OCI-LY7 (cell line): ENCODE results near the gene AKR1C4. TPM values are rescaled to one million over a fixed set of nuclear protein-coding genes. Genes with fewer than 3 reads are reported as not detected.
"Not testable (repeated sequence)": the region's sequence is repeated elsewhere in the genome, so short reads cannot be mapped to it uniquely, and the experiment has no call there.

Experiments used
- BruUV-seq: library from RNA; stranded (reverse); fragments of 400-500 nt; replicated peaks from 2 replicates; lab custom pipeline; 2021; lab: Mats Ljungman, UMichigan
- CTCF ChIA-PET: fragments of 300-600 bp; sonication (Branson Sonifier 250); formaldehyde crosslinking; loops from one replicate; lab custom pipeline; 2022; ENCODE audit warnings: antibody characterized with exemption; ENCODE audit not compliant: unreplicated experiment; lab: Charles Lee
- POLR2A ChIA-PET: fragments of 300-600 bp; sonication (Branson Sonifier 250); formaldehyde crosslinking; loops from one replicate; lab custom pipeline; 2022; ENCODE audit warnings: antibody characterized with exemption; lab: Charles Lee
- DNase-seq: peaks from one replicate; pipeline ENCODE4 v3.0.0-alpha.2; 2015; ENCODE audit warnings: low spot score
- H2AFZ ChIP-seq: fragments of 200-600 bp; sonication (generic), shearing (Covaris generic); 2 replicates; pipeline ENCODE4 v1.6.1; 2014; ENCODE audit warnings: mild to moderate bottlenecking, antibody characterized with exemption, low read length, moderate library complexity
- H3K27ac ChIP-seq: fragments of 200-600 bp; sonication (generic); 2 replicates; pipeline ENCODE4 v1.5.1; 2014; ENCODE audit warnings: mixed run types, low read depth, mild to moderate bottlenecking, moderate library complexity, low read length, inconsistent platforms; ENCODE audit not compliant: poor library complexity, severe bottlenecking
- H3K36me3 ChIP-seq: fragments of 200-600 bp; sonication (generic); 2 replicates; pipeline ENCODE4 v1.6.1; 2014; ENCODE audit warnings: mild to moderate bottlenecking, antibody characterized with exemption, low read length, moderate library complexity, mixed read lengths; ENCODE audit not compliant: insufficient read depth
- H3K4me1 ChIP-seq: fragments of 200-600 bp; sonication (generic); 2 replicates; pipeline ENCODE4 v1.5.1; 2014; ENCODE audit warnings: mild to moderate bottlenecking, low read length; ENCODE audit not compliant: insufficient read depth, poor library complexity, severe bottlenecking
- H3K4me2 ChIP-seq: fragments of 200-600 bp; sonication (generic); 2 replicates; pipeline ENCODE4 v1.6.1; 2014; ENCODE audit warnings: mild to moderate bottlenecking, low read length
- H3K4me3 ChIP-seq: fragments of 200-600 bp; sonication (generic); 2 replicates; pipeline ENCODE4 v1.5.1; 2014; ENCODE audit warnings: mild to moderate bottlenecking, low read depth, low read length; ENCODE audit not compliant: poor library complexity, severe bottlenecking
- H3K79me2 ChIP-seq: fragments of 200-600 bp; sonication (generic); 2 replicates; pipeline ENCODE4 v1.6.1; 2016; ENCODE audit warnings: low read depth, mild to moderate bottlenecking, low read length, moderate library complexity, mixed read lengths; ENCODE audit not compliant: insufficient read depth
- H3K9me2 ChIP-seq: fragments of 200-600 bp; sonication (generic); 2 replicates; pipeline ENCODE4 v1.6.1; 2016; ENCODE audit warnings: mild to moderate bottlenecking, low read length, mixed read lengths; ENCODE audit not compliant: insufficient read depth
- H3K9me3 ChIP-seq: fragments of 200-600 bp; sonication (generic); 2 replicates; pipeline ENCODE4 v1.6.1; 2014; ENCODE audit warnings: mild to moderate bottlenecking, mixed run types, low read length, mixed read lengths
- H4K20me1 ChIP-seq: fragments of 200-600 bp; sonication (generic); 2 replicates; pipeline ENCODE4 v1.6.1; 2014; ENCODE audit warnings: mild to moderate bottlenecking, antibody characterized with exemption, low read length, moderate library complexity, mixed read lengths; ENCODE audit not compliant: insufficient read depth
- CTCF ChIP-seq: fragments of 200-600 bp; sonication (generic); conservative IDR thresholded peaks from 2 replicates; pipeline ENCODE4 v1.5.1; 2014; ENCODE audit warnings: mild to moderate bottlenecking, antibody characterized with exemption, low read length, moderate library complexity, mixed read lengths
- EZH2phosphoT487 ChIP-seq: fragments of 200-600 bp; sonication (generic); IDR thresholded peaks from 2 replicates; pipeline ENCODE4 v1.6.1; 2018; ENCODE audit warnings: low read depth, borderline replicate concordance, mild to moderate bottlenecking, mixed run types, antibody characterized with exemption, low read length, moderate library complexity, mixed read lengths
- intact Hi-C: fragments of 100-400 bp; cut with micrococcal nuclease; formaldehyde crosslinking; loops from one replicate; pipeline ENCODE4 v1.10.0; 2022; ENCODE audit not compliant: unreplicated experiment
- total RNA-seq, 2 experiments: library from RNA; depleted of rRNA in 1 of 2; stranded (reverse); fragments of >200 nt in 1 of 2; shearing (Covaris generic) in 1 of 2; gene quantifications; 2 replicates each; pipeline ENCODE4 v1.2.3, GENCODE V29; 2014 to 2022

AKR1C4 gene
- total RNA-seq, 2 experiments from 2014 or later, result not detected

- H3K9me2 ChIP-seq, result no peaks in the 10 kb centered on the region
- H3K9me3 ChIP-seq, result no peaks in the 10 kb centered on the region
- no peak for DNase-seq
- no peaks in the 10 kb centered on the region for H4K20me1 ChIP-seq
- no peak overlapping the region for H3K4me2 ChIP-seq
- H3K4me1 ChIP-seq, result no peaks in the 10 kb centered on the region
- H3K27ac ChIP-seq, result no peak overlapping the region
- ChIA-PET CTCF (no interaction called here), POLR2A (no interaction called here)
- no peaks in the 10 kb centered on the region for H3K79me2 ChIP-seq
- intact Hi-C loops, result loop anchor here (5.0 kb wide), 1 partner anchor 175 kb away; no protein-coding TSS in a partner anchor
- no peak overlapping the region for H2AFZ ChIP-seq
- H3K36me3 ChIP-seq, result no peaks in the 10 kb centered on the region
- no TSS peak for BruUV-seq
- TF ChIP-seq CTCF (no peak), EZH2phosphoT487 (no peak)
- H3K4me3 ChIP-seq, result no peak overlapping the region
Measured at GRCh38 chr10:5211696-5212536, 15.3 kb downstream of the AKR1C4 start.

- H2AFZ ChIP-seq, result no peak overlapping the region
- POLR2A ChIA-PET, result interaction anchor here (0.6 kb wide), 1 partner anchor 91 kb away, joined by 3 read pairs; no protein-coding TSS in a partner anchor
- no peaks in the 10 kb centered on the region for H3K36me3 ChIP-seq
- H3K4me1 ChIP-seq, result no peaks in the 10 kb centered on the region
- DNase-seq, result no peak
- no peaks in the 10 kb centered on the region for H4K20me1 ChIP-seq
- no peak overlapping the region for H3K4me2 ChIP-seq
- no peak overlapping the region for H3K27ac ChIP-seq
- no peak overlapping the region for H3K4me3 ChIP-seq
- CTCF ChIA-PET, result no interaction called here
- no peaks in the 10 kb centered on the region for H3K79me2 ChIP-seq
- no TSS peak for BruUV-seq
- no peaks in the 10 kb centered on the region for H3K9me3 ChIP-seq
- intact Hi-C loops, result no loop called here
- no peaks in the 10 kb centered on the region for H3K9me2 ChIP-seq
- TF ChIP-seq CTCF, result no peak
- no peak for TF ChIP-seq EZH2phosphoT487
Measured at GRCh38 chr10:5216801-5217200, 20.2 kb downstream of the AKR1C4 start.

- TF ChIP-seq CTCF (no peak), EZH2phosphoT487 (no peak)
- Histone ChIP-seq H3K4me1 (no peaks in the 10 kb centered on the region), H3K36me3 (no peaks in the 10 kb centered on the region), H3K27ac (no peak overlapping the region), H3K9me2 (no peaks in the 10 kb centered on the region), H3K4me3 (no peak overlapping the region), H3K9me3 (no peaks in the 10 kb centered on the region), H2AFZ (no peak overlapping the region), H3K4me2 (no peak overlapping the region), H4K20me1 (no peaks in the 10 kb centered on the region), H3K79me2 (no peaks in the 10 kb centered on the region)
- intact Hi-C loops, result no loop called here
- no peak for DNase-seq
- BruUV-seq, result no TSS peak
- ChIA-PET POLR2A (interaction anchor here (0.7 kb wide), 1 partner anchor 11 kb away, joined by 3 read pairs; no protein-coding TSS in a partner anchor), CTCF (no interaction called here)
Measured at GRCh38 chr10:5219262-5219661, 22.6 kb downstream of the AKR1C4 start.

- BruUV-seq, H3K9me3 ChIP-seq, intact Hi-C loops, DNase-seq, POLR2A ChIA-PET, H3K4me2 ChIP-seq, H2AFZ ChIP-seq, H3K27ac ChIP-seq, H3K36me3 ChIP-seq, H3K4me3 ChIP-seq, H4K20me1 ChIP-seq, CTCF ChIA-PET, H3K79me2 ChIP-seq, H3K4me1 ChIP-seq, H3K9me2 ChIP-seq: not testable (repeated sequence)
Measured at GRCh38 chr10:5222942-5223341, 26.3 kb downstream of the AKR1C4 start.
